Amygdala (tissue), 56 donors: Measurements from ENCODE around the gene GRK5.
"Not testable (repeated sequence)": the region's sequence is repeated elsewhere in the genome, so short reads cannot be mapped to it uniquely, and the experiment has no call there.

Experiments used
- DNase-seq, 56 donors: peaks; one replicate each; lab custom pipeline; 2025; lab: John Stamatoyannopoulos, UW

Gene GRK5

DNA sequence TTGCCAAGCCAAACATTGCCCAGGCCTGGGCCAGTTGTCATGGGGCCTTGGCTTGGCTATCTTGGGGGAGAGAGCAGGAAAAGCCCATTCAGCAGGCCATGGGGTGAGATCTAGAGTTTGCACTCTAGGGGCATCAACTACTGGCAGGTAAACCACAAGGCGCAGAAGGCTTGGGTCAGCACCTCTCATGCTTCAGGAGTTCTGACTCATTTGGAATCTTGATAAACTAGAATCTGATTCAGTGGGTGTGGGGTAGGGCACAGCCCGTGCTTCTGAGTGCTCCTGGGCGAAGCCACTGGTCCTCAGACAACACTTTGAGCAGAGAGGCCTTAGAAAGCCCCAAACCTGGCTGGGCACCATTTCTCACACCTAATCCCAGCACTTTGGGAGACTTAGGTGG is 254.0 kb downstream of the GRK5 start:
- DNase-seq: no peak

DNA sequence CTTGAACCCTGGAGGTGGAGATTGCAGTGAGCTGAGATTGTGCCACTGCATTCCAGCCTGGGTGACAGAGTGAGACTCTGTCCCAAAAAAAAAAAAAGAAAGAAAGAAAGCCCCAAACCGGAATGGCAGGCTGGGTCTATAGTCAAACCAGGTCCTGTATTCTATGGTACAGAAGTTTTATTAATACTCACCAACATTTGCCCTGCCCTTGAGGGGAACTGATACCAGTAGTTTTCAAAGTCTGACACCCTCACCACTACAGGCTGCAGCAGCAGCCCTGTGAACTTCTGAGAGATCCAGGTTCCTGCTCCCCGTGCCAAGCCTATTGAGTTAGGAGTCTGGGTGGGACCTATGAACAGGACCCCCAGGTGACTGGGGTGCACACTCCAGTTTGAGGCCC is 254.6 kb downstream of the GRK5 start:
- no peak for DNase-seq

DNA sequence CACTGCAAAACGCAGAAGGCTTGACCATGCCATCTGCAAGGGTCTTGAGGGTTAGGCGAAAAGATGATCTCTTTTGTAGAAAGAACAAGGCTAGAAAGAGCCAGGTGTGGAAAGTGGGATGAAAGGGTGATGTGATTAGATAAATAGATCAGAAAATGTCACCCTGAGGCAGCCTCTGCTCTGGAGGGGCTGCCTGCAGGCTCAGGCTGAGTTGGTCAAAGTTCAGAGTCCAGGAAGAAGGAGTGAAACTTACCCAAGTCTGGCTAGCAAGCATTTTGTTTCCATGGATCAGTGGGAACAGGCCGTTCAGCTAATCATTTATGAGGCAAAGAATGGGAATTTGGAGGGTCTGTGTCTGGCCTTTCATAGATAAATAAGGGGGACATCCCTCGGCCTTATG is 255.4 kb downstream of the GRK5 start:
- no peak for DNase-seq

- not testable (repeated sequence) for DNase-seq
These were observed 255.8 kb downstream of the GRK5 start for GRCh38 chr10:119463195-119463594.

GRCh38 chr10:119465085-119465484 is 257.7 kb downstream of the GRK5 start:
- no peak for DNase-seq

GRCh38 chr10:119466076-119466475 is 258.7 kb downstream of the GRK5 start:
- DNase-seq: no peak

DNA sequence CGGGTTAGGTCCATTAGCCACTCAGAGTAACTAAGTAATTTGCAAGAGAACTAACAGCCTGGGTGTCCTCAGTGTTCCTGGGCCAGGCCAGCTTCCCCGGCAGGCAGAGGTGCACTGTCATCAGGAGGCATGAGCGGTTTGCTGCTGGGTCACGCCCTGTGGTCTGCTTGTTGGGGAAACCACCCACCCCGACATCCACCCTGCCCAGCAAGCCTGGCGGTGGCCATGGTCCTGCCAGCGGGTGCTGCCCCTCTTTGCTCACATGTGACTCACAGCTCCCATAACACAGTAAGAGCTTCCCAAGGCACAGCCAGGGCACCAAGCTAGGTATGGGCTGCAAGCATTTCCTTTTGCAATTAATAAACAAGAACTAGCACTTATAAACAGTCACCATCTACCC is 259.3 kb downstream of the GRK5 start:
- DNase-seq: no peak

- no peak for DNase-seq
These were observed 261.4 kb downstream of the GRK5 start for GRCh38 chr10:119468542-119469324.

GRCh38 chr10:119469325-119469707 is 261.9 kb downstream of the GRK5 start:
- no peak for DNase-seq

GRCh38 chr10:119469846-119470245 is 262.5 kb downstream of the GRK5 start:
- no peak for DNase-seq

DNA sequence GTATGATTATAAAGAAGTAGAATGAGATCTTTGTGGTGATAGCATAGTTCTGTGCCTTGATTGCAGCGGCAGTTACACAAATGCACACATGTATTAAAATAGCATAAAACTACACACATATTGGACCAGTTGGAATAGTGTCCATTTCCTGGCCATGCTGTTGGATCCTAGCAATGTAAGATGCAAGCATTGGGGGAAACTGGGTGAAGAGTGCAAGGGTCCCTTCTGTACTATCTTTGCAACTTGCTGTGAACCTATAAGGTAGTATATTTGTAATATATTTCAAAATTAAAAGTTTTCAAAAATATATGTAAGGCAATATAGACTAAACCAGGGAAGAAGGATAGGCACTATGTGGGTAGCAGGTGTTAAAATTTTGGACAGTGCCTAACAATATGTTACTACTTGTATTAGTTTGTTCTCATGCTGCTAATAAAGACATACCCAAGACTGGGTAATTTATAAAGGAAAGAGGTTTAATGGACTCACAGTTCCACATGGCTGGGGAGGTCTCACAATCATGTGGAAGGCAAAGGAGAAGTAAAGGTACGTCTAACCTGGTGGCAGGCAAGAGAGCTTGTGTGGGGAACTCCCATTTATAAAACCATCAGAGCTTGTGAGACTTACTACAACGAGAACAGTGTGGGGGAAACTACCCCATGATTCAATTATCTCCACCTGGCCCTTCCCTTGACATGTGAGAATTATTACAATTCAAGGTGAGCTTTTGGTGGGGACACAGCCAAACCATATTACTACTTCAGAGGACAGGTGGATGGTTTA is 263.7 kb downstream of the GRK5 start:
- no peak for DNase-seq

GRCh38 chr10:119473771-119474170 is 266.4 kb downstream of the GRK5 start:
- no peak for DNase-seq

DNA sequence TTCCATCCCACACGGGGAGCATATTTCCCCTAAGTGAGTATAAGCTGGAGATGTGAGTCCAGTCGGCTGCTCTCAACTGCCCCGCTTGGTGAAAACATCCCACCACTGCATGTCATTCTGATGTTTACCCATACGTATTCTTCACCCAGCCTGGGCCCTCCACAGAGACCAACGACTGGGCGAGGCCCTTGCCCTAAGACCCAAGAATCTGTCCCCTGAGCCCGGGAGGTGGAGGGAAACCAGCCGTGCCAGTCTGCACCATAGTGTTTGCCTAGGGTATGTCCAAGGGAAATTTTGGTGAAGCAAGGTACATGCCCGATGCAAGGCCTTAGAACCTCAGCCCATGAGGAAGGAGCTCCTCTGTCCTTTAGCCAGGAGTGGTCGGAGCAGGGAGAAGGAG is 267.2 kb downstream of the GRK5 start:
- no peak for DNase-seq

GRCh38 chr10:119477444-119477843 is 270.1 kb downstream of the GRK5 start:
- no peak for DNase-seq

DNA sequence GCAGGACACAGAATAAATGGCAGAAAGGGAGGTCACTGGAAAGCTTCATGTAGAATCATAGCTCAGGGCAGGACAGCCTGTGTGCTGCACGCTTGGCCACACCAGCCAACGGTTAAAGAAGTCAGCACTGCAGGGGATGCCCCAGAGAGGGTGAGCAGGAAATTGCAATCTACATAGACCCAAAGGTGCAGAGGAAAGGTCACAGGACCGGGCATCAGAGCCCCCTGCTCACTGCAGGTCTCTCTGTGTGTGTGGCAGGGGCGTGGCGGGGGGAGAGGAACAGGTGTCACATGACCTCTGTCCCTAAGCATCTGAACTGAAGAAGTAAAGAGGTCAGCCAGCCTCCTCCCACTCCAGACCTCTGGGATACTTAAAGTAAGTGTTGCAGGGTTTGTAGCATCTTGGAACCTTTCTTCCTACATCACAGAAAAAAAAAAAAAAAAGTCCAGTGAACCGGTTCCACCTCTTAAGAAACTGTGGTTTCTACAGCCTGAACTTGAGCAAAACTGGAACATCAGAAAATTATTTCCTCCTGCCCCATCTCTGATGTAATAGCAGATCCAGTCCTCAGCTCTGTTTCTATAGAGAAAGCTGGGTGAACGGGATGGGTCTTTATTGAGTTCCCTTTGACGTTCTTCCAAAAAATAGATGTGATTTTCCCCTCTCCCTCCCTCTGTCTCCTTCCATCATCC is 270.9 kb downstream of the GRK5 start:
- DNase-seq: no peak

- DNase-seq: peak in 7 of 56 donors; percentile 5 to 69 (median 21)
These were observed 271.5 kb downstream of the GRK5 start for GRCh38 chr10:119478811-119479341.

DNA sequence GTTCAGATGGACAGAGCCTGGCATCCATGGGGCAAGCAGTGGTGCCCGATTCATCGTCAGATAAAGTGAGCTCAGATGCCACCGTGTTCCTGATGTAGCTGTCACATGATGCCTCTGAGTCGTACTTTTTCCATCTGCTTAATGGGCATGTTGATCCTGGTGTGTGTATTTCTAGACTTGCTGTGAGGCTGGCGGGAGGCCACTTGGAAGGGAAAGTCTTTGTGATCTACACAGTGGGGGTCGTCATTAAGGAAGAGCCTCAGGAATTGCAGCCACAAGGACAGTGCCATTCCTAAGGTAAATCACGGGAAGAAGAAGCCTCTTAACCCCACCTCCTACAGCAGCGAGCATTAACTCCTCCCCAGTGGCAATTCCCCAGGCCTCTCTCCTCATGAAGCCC is 272.2 kb downstream of the GRK5 start:
- DNase-seq: no peak

- no peak for DNase-seq
These were observed 273.3 kb downstream of the GRK5 start for GRCh38 chr10:119480667-119481066.

DNA sequence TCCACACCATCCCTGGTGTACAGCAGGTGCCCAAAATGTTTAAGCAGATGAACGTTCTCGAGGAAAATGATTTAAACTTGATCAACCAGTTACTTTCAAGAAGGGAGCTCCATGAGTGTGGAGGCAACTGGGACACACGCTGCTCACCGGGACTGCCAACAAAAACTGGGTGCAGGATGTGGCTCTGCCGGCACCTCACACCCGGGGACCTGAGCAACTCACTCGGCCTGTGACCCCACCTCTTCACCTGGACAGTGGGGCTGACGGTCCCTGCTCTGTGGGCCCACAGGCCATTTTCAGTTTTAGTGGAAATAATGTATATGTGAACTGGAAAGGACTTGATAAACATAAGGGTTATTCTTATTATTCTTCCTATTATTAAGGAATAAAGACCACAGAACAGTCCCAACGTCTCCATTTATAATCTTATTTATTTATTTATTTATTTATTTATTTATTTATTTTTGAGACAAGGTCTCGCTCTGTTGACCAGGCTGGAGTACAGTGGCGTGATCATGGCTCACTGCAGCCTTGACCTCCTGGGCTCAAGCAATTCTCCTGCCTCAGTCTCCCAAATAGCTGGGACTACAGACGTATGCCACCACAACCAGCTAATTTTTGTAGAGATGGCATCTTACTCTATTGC is 274.5 kb downstream of the GRK5 start:
- DNase-seq: no peak

GRCh38 chr10:119483001-119483400 is 275.6 kb downstream of the GRK5 start:
- no peak for DNase-seq

- DNase-seq: no peak
These were observed 276.5 kb downstream of the GRK5 start for GRCh38 chr10:119483839-119484238.
